Panc1 (cell line): ENCODE results near the gene MLEC. TPM values are rescaled to one million over a fixed set of nuclear protein-coding genes. Genes with fewer than 3 reads are reported as not detected.

ENCODE experiments used
- ATAC-seq: fragments of 200-7000 bp; cut with Tn5 transposase; 2 replicates; pipeline ENCODE4 v1.9.1; 2020; ENCODE audit warnings: mild to moderate bottlenecking, moderate library complexity
- BruUV-seq: library from RNA; stranded (reverse); fragments of 400-500 nt; replicated peaks from 2 replicates; lab custom pipeline; 2021; lab: Mats Ljungman, UMichigan
- CTCF ChIA-PET: fragments of 300-600 bp; sonication (Branson Sonifier 250); formaldehyde crosslinking; loops from one replicate; lab custom pipeline; 2022; ENCODE audit warnings: antibody characterized with exemption; lab: Charles Lee
- POLR2A ChIA-PET: fragments of 300-600 bp; sonication (Branson Sonifier 250); formaldehyde crosslinking; loops from one replicate; lab custom pipeline; 2022; ENCODE audit warnings: antibody characterized with exemption; lab: Charles Lee
- DNase-seq: peaks from one replicate; pipeline ENCODE4 v3.0.0-alpha.2; 2010; ENCODE audit warnings: low read depth, low spot score
- H3K27ac ChIP-seq: 2 replicates; pipeline ENCODE4 v1.5.1; 2011; ENCODE audit warnings: mild to moderate bottlenecking, low read length, inconsistent platforms
- H3K27me3 ChIP-seq: fragments of 200-500 bp; sonication (Bioruptor generic); 2 replicates; pipeline ENCODE4 v1.6.0; 2014; ENCODE audit warnings: low read length, inconsistent platforms; ENCODE audit not compliant: control insufficient read depth, insufficient read depth
- H3K36me3 ChIP-seq: fragments of 200-500 bp; sonication (Bioruptor generic); 2 replicates; pipeline ENCODE4 v1.5.1; 2014; ENCODE audit warnings: inconsistent platforms, mild to moderate bottlenecking, low read length, moderate library complexity; ENCODE audit not compliant: control insufficient read depth, insufficient read depth
- H3K4me1 ChIP-seq: 2 replicates; pipeline ENCODE4 v1.5.1; 2011; ENCODE audit warnings: inconsistent platforms, mild to moderate bottlenecking, low read length, moderate library complexity; ENCODE audit not compliant: control insufficient read depth, insufficient read depth
- H3K4me3 ChIP-seq, 2 experiments: 2 replicates each; pipeline ENCODE4 v1.5.1; 2011 to 2012; ENCODE audit warnings: low read depth in 2 of 2, low read length in 2 of 2, mild to moderate bottlenecking in 2 of 2, inconsistent platforms in 1 of 2, moderate library complexity in 1 of 2
- H3K9me3 ChIP-seq: fragments of 200-500 bp; sonication (Bioruptor generic); 2 replicates; pipeline ENCODE4 v1.5.1; 2014; ENCODE audit warnings: low read depth, mild to moderate bottlenecking, inconsistent platforms, low read length, moderate library complexity; ENCODE audit not compliant: control insufficient read depth, insufficient read depth
- POLR2AphosphoS5 ChIP-seq: IDR thresholded peaks from 2 replicates; pipeline ENCODE4 v1.6.1; 2012; ENCODE audit warnings: mild to moderate bottlenecking, low read depth, low read length, moderate library complexity
- REST ChIP-seq, 2 experiments: IDR thresholded peaks; 2 replicates each; pipeline ENCODE4 v1.6.1; 2011 to 2012; ENCODE audit warnings: low read depth in 2 of 2, control low read depth in 1 of 2, low read length in 1 of 2, mild to moderate bottlenecking in 1 of 2, moderate library complexity in 1 of 2; ENCODE audit not compliant: insufficient read depth in 1 of 2
- SIN3A ChIP-seq: IDR thresholded peaks from 2 replicates; pipeline ENCODE4 v1.6.1; 2012; ENCODE audit warnings: low read depth, mild to moderate bottlenecking, low read length, moderate library complexity, borderline replicate concordance; ENCODE audit not compliant: insufficient read depth
- TCF7L2 ChIP-seq: IDR thresholded peaks from 2 replicates; pipeline ENCODE4 v1.6.1; 2011; ENCODE audit warnings: mild to moderate bottlenecking, low read depth, low read length, inconsistent platforms
- in situ Hi-C: cut with HindIII; loops from 2 replicates; pipeline ENCODE4 v1.10.0; 2016; ENCODE audit warnings: low sequenced_read_pairs, low pct_unique_long_range_greater_than_20kb
- intact Hi-C: fragments of 100-400 bp; cut with micrococcal nuclease; formaldehyde crosslinking; loops from one replicate; pipeline ENCODE4 v1.10.0; 2022; ENCODE audit not compliant: unreplicated experiment
- total RNA-seq: library from RNA; stranded (reverse); gene quantifications from one replicate; pipeline ENCODE4 v1.2.1, GENCODE V29; 2021; ENCODE audit not compliant: unreplicated experiment
- TF ChIP-seq, protein P1 (sequence below): fragments of 450-650 bp; IDR thresholded peaks from 2 replicates; pipeline ENCODE4 v1.5.1; 2017; ENCODE audit warnings: mild to moderate bottlenecking

Gene MLEC
- total RNA-seq, 1 experiment from 2014 or later, result 171 TPM

DNA sequence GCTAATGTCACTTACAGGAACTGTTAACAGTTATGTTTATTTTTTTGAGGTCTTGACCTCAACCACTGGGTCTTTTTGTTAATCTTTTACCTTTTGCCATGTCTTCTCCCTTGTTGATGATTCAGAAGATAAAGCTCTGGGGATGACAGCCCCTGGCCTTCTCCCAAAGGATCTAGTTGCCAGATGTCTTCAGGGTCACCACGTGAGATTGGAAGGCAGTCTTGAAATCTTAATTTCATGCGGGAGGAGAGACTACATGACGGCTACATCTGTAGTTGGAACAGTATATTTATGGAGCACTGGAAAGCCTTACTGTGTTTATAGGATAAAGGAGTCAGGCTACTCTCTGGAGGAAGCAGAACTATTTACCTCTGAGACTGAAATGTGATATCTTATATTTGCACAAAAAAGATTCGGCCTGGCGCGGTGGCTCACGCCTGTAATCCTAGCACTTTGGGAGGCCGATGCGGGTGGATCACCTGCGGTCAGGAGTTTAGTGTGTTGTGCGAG lies 5.6 kb downstream of the MLEC start:
- no TSS peak for BruUV-seq
- no peak for ATAC-seq
- peaks cover 15% of the 10 kb centered on the region for H3K36me3 ChIP-seq
- DNase-seq, result no peak
- no peak overlapping the region for H3K27ac ChIP-seq
- TF ChIP-seq, protein P1, sequence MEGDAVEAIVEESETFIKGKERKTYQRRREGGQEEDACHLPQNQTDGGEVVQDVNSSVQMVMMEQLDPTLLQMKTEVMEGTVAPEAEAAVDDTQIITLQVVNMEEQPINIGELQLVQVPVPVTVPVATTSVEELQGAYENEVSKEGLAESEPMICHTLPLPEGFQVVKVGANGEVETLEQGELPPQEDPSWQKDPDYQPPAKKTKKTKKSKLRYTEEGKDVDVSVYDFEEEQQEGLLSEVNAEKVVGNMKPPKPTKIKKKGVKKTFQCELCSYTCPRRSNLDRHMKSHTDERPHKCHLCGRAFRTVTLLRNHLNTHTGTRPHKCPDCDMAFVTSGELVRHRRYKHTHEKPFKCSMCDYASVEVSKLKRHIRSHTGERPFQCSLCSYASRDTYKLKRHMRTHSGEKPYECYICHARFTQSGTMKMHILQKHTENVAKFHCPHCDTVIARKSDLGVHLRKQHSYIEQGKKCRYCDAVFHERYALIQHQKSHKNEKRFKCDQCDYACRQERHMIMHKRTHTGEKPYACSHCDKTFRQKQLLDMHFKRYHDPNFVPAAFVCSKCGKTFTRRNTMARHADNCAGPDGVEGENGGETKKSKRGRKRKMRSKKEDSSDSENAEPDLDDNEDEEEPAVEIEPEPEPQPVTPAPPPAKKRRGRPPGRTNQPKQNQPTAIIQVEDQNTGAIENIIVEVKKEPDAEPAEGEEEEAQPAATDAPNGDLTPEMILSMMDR, result no peak
- TF ChIP-seq TCF7L2 (no peak), REST (IDR thresholded peaks at IDR 0.05; ENCODE audit: insufficient read depth in 1 of 2, low read depth in 2 of 2, low read length in 1 of 2) (no peak), POLR2AphosphoS5 (no peak), SIN3A (no peak)
- H3K4me3 ChIP-seq, result no peak overlapping the region
- POLR2A ChIA-PET, result no interaction called here
- CTCF ChIA-PET, result no interaction called here
- H3K9me3 ChIP-seq, result no peaks in the 10 kb centered on the region
- intact Hi-C loops (no loop called here), in situ Hi-C loops (no loop called here)
- H3K27me3 ChIP-seq, result no peaks in the 10 kb centered on the region
- peaks cover 25% of the 10 kb centered on the region for H3K4me1 ChIP-seq

- ATAC-seq, result no peak
- no TSS peak for BruUV-seq
- Histone ChIP-seq H3K4me1 (peaks cover 25% of the 10 kb centered on the region), H3K36me3 (peaks cover 15% of the 10 kb centered on the region), H3K27me3 (no peaks in the 10 kb centered on the region), H3K27ac (no peak overlapping the region), H3K4me3 (no peak overlapping the region), H3K9me3 (no peaks in the 10 kb centered on the region)
- ChIA-PET CTCF (interaction anchor here (1.1 kb wide), 1 partner anchor 45 kb away, joined by 3 read pairs; no protein-coding TSS in a partner anchor), POLR2A (no interaction called here)
- intact Hi-C loops, result no loop called here
- no peak for DNase-seq
- TF ChIP-seq, protein P1, result no peak
- TF ChIP-seq REST (IDR thresholded peaks at IDR 0.05; ENCODE audit: insufficient read depth in 1 of 2, low read depth in 2 of 2, low read length in 1 of 2) (no peak), POLR2AphosphoS5 (no peak), SIN3A (no peak), TCF7L2 (no peak)
- in situ Hi-C loops, result no loop called here
Measured at GRCh38 chr12:120693848-120694247, 6.9 kb downstream of the MLEC start.
